Stomach (tissue), 9 donors: ENCODE data around the gene RHOJ. TPM values are rescaled to one million over a fixed set of nuclear protein-coding genes. Genes with fewer than 3 reads are reported as not detected.
A peak's percentile ranks its signal among the peaks of the same experiment; 100 is the strongest.

Experiments
- DNase-seq, 2 donors: peaks; one replicate each; pipeline versions ENCODE4 v3.0.0 to v3.0.0-alpha.2; 2013 to 2019
- H3K27ac ChIP-seq, 5 donors: fragments of 200-600 bp in 4 of 5; sonication (generic) in 4 of 5; one replicate each; pipeline ENCODE4 v1.5.1; 2013 to 2019; ENCODE audit warnings: mild to moderate bottlenecking in 1 of 5, moderate library complexity in 1 of 5
- H3K27me3 ChIP-seq, 3 donors: fragments of 200-600 bp; sonication (generic); one replicate each; pipeline ENCODE4 v1.5.1; 2017 to 2019; ENCODE audit warnings: mixed run types in 1 of 3
- H3K36me3 ChIP-seq, 4 donors: fragments of 200-600 bp; sonication (generic); 1 replicate in 3 of 4; 2 replicates in 1 of 4; pipeline ENCODE4 v1.5.1; 2016 to 2019
- H3K4me1 ChIP-seq, 4 donors: fragments of 200-600 bp; sonication (generic); one replicate each; pipeline ENCODE4 v1.5.1; 2016 to 2019
- H3K4me3 ChIP-seq, 4 donors: fragments of 200-600 bp; sonication (generic) in 3 of 4; one replicate each; pipeline ENCODE4 v1.5.1; 2016 to 2019; ENCODE audit warnings: mild to moderate bottlenecking in 1 of 4
- H3K9me3 ChIP-seq, 4 donors: fragments of 200-600 bp; sonication (generic); one replicate each; pipeline ENCODE4 v1.5.1; 2016 to 2019
- EP300 ChIP-seq: sonication (generic); formaldehyde crosslinking; IDR thresholded peaks from one replicate; pipeline ENCODE4 v1.6.1; 2017; ENCODE audit warnings: antibody characterized with exemption
- POLR2A ChIP-seq, 4 donors: fragments of 450-650 bp; IDR thresholded peaks; one replicate each; pipeline ENCODE4 v1.6.1; 2016; ENCODE audit warnings: antibody characterized with exemption in 4 of 4, control low read depth in 2 of 4, mild to moderate bottlenecking in 1 of 4, moderate library complexity in 1 of 4
- POLR2AphosphoS5 ChIP-seq, 3 donors: sonication (generic); formaldehyde crosslinking; IDR thresholded peaks; one replicate each; pipeline ENCODE4 v1.6.1; 2016; ENCODE audit warnings: antibody characterized with exemption in 3 of 3
- WGBS, 5 donors: extraction: QIAGEN DNeasy Blood & Tissue Kit in 3 of 5; methylation state at CpG; one replicate each; pipeline versions ENCODE4 v1.1.5 to v1.1.7; 2013 to 2018; 5-methylcytosine and 5-hydroxymethylcytosine counted together
- intact Hi-C: fragments of 100-400 bp; cut with DNase I; formaldehyde crosslinking; loops from one replicate; pipeline ENCODE4 v1.15.1; 2023; ENCODE audit warnings: low total_unique reads
- polyA plus RNA-seq, 3 donors: library from polyadenylated mRNA; stranded (reverse); fragments of 200-250 nt; gene quantifications; one replicate each; pipeline ENCODE4 v1.2.3, GENCODE V29; 2013
- total RNA-seq, 5 donors: library from RNA; depleted of rRNA; stranded (reverse); fragments of >200 nt; gene quantifications; one replicate each; pipeline versions ENCODE4 v1.1.0 to v1.2.3, GENCODE V29; 2014 to 2016
- TF ChIP-seq, protein P1 (sequence below), 7 experiments: fragments of 450-650 bp in 4 of 7; fragments of 200-600 bp in 3 of 7; sonication (generic) in 3 of 7; IDR thresholded peaks; one replicate each; pipeline ENCODE4 v1.5.1; 2016 to 2019; ENCODE audit warnings: antibody characterized with exemption in 7 of 7, control low read depth in 2 of 7, mild to moderate bottlenecking in 1 of 7
- donor health status: healthy with polysubstance abuse.
- donor health status: Bipolar disorder and iron deficiency.
- donor health status: healthy.

The RHOJ gene
- total and polyA plus RNA-seq, 8 donors = 2.2 to 18.5 (median 6.5) TPM

GRCh38 chr14:63182968-63183367 is 21.3 kb upstream of the RHOJ start:
- no peak for DNase-seq
- H3K4me3 ChIP-seq = no peak overlapping the region
- no peaks in the 10 kb centered on the region for H3K9me3 ChIP-seq
- intact Hi-C loops = no loop called here
- H3K27me3 ChIP-seq = no peaks in the 10 kb centered on the region
- H3K36me3 ChIP-seq = no peaks in the 10 kb centered on the region
- no peak for TF ChIP-seq POLR2A (IDR thresholded peaks at IDR 0.05)
- TF ChIP-seq, protein P1, sequence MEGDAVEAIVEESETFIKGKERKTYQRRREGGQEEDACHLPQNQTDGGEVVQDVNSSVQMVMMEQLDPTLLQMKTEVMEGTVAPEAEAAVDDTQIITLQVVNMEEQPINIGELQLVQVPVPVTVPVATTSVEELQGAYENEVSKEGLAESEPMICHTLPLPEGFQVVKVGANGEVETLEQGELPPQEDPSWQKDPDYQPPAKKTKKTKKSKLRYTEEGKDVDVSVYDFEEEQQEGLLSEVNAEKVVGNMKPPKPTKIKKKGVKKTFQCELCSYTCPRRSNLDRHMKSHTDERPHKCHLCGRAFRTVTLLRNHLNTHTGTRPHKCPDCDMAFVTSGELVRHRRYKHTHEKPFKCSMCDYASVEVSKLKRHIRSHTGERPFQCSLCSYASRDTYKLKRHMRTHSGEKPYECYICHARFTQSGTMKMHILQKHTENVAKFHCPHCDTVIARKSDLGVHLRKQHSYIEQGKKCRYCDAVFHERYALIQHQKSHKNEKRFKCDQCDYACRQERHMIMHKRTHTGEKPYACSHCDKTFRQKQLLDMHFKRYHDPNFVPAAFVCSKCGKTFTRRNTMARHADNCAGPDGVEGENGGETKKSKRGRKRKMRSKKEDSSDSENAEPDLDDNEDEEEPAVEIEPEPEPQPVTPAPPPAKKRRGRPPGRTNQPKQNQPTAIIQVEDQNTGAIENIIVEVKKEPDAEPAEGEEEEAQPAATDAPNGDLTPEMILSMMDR (IDR thresholded peaks at IDR 0.05) = no peak
- H3K27ac ChIP-seq = no peak overlapping the region
- peaks cover 0 to 14% (median 0%) of the 10 kb centered on the region in 4 donors for H3K4me1 ChIP-seq
- WGBS, 5 donors = 56 to 66% (median 64%) methylated on average over 3 of the region's 3 CpGs

- no peak overlapping the region for H3K4me3 ChIP-seq
- TF ChIP-seq POLR2A (IDR thresholded peaks at IDR 0.05) (no peak), POLR2AphosphoS5 (IDR thresholded peaks at IDR 0.05) (no peak), EP300 (no peak)
- TF ChIP-seq, protein P1 (IDR thresholded peaks at IDR 0.05) = no peak
- H3K9me3 ChIP-seq = no peaks in the 10 kb centered on the region
- H3K27ac ChIP-seq = no peak overlapping the region
- H3K27me3 ChIP-seq = no peaks in the 10 kb centered on the region
- peak in 1 of 2 donors; percentile 37 for DNase-seq
- intact Hi-C loops = no loop called here
- H3K36me3 ChIP-seq = no peaks in the 10 kb centered on the region
- WGBS, 5 donors = 68 to 84% (median 78%) methylated on average over 1 of the region's 1 CpG
- H3K4me1 ChIP-seq = no peaks in the 10 kb centered on the region
Observed at GRCh38 chr14:63186453-63186852, 17.8 kb upstream of the RHOJ start.

DNA sequence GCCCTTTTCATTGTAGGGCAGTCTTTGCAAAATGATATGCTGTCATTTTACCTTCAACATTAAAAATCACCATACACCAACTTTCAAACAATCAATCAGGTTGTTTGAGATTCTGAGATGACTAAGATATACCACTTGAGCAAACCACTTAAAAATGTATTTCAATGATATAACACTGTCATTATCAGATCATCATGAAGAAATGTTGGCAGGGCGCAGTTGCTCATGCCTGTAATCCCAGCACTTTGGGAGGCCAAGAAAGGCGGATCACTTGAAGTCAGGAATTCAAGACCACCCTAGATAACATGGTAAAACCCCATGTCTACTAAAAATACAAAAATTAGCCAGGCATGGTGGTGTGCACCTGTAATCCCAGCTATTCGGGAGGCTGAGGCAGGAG is 13.0 kb upstream of the RHOJ start:
- no peaks in the 10 kb centered on the region for H3K36me3 ChIP-seq
- H3K4me1 ChIP-seq = no peaks in the 10 kb centered on the region
- no peak overlapping the region for H3K4me3 ChIP-seq
- H3K9me3 ChIP-seq = peaks cover 0 to 9% (median 1%) of the 10 kb centered on the region in 4 donors
- intact Hi-C loops = no loop called here
- WGBS, 5 donors = 86 to 95% (median 92%) methylated on average over 3 of the region's 3 CpGs
- TF ChIP-seq POLR2AphosphoS5 (IDR thresholded peaks at IDR 0.05) (no peak), EP300 (no peak), POLR2A (IDR thresholded peaks at IDR 0.05) (no peak)
- TF ChIP-seq, protein P1 (IDR thresholded peaks at IDR 0.05) = no peak
- H3K27ac ChIP-seq = no peak overlapping the region
- no peaks in the 10 kb centered on the region for H3K27me3 ChIP-seq
- DNase-seq = no peak

DNA sequence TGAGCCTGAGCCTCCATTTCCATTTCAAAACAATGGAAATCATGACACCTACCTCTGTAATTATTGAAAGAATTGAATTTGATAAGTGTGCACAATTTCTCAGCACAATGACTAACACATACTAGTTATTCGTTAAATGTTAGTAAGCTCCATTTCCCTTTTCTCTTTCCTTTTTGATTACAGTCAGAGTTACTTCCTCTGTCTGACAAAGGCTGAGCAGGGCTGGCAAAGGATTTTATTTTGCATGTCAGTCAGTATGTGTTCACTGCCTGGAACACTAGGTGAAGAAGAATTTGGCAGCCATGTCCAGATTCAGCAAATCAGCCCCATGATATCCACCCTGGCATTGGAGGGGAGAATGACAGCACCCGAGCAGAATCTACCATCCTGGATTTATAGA is 12.2 kb upstream of the RHOJ start:
- no peaks in the 10 kb centered on the region for H3K27me3 ChIP-seq
- no peak overlapping the region for H3K27ac ChIP-seq
- intact Hi-C loops = no loop called here
- H3K4me1 ChIP-seq = no peaks in the 10 kb centered on the region
- DNase-seq = peak in 1 of 2 donors; percentile 20
- H3K36me3 ChIP-seq = no peaks in the 10 kb centered on the region
- peaks cover 0 to 9% (median 1%) of the 10 kb centered on the region in 4 donors for H3K9me3 ChIP-seq
- TF ChIP-seq POLR2AphosphoS5 (IDR thresholded peaks at IDR 0.05) = no peak
- TF ChIP-seq, protein P1 (IDR thresholded peaks at IDR 0.05) = no peak
- no peak for TF ChIP-seq EP300
- TF ChIP-seq POLR2A (IDR thresholded peaks at IDR 0.05) = no peak
- WGBS, 5 donors = 53 to 78% (median 65%) methylated on average over 2 of the region's 2 CpGs
- H3K4me3 ChIP-seq = no peak overlapping the region
